A172 (cell line): ENCODE measurements around the gene DNMBP. TPM values are rescaled to one million over a fixed set of nuclear protein-coding genes. Genes with fewer than 3 reads are reported as not detected.
A peak's percentile ranks its signal among the peaks of the same experiment; 100 is the strongest.
"Not testable (repeated sequence)": the region's sequence is repeated elsewhere in the genome, so short reads cannot be mapped to it uniquely, and the experiment has no call there.

Experiments used
- DNase-seq: peaks from one replicate; pipeline ENCODE4 v3.0.0-alpha.2; 2015; ENCODE audit warnings: low spot score
- total RNA-seq: library from RNA; depleted of rRNA; stranded (reverse); fragments of >200 nt; shearing (Covaris generic); gene quantifications from 2 replicates; pipeline ENCODE4 v1.2.3, GENCODE V29; 2014

The DNMBP gene
- total RNA-seq, 1 experiment from 2014 or later = 17.4 TPM

- no peak for DNase-seq
Measured at GRCh38 chr10:100014071-100014762, 4.5 kb upstream of the DNMBP start.

- no peak for DNase-seq
Measured at GRCh38 chr10:100013621-100014020, 3.9 kb upstream of the DNMBP start.

- not testable (repeated sequence) for DNase-seq
Measured at GRCh38 chr10:100011906-100012305, 2.2 kb upstream of the DNMBP start.

- DNase-seq = peak; percentile 18
Measured at GRCh38 chr10:100009283-100009792, 409 bp downstream of the DNMBP start.

GRCh38 chr10:100008708-100009282 is 952 bp downstream of the DNMBP start:
- DNase-seq = no peak

GRCh38 chr10:100008142-100008522 is 1.6 kb downstream of the DNMBP start:
- DNase-seq = peak; percentile 33

- DNase-seq = no peak
Measured at GRCh38 chr10:100007231-100008141, 2.3 kb downstream of the DNMBP start.

- peak; percentile 99 for DNase-seq
Measured at GRCh38 chr10:100006243-100006886, 3.4 kb downstream of the DNMBP start.

GRCh38 chr10:100004805-100005510 is 4.8 kb downstream of the DNMBP start:
- peak; percentile 51 for DNase-seq

- DNase-seq = no peak
Measured at GRCh38 chr10:100000109-100000644, 9.6 kb downstream of the DNMBP start.

- no peak for DNase-seq
Measured at GRCh38 chr10:99999319-100000108, 10.2 kb downstream of the DNMBP start.

- no peak for DNase-seq
Measured at GRCh38 chr10:99998889-99999288, 10.9 kb downstream of the DNMBP start.

GRCh38 chr10:99996671-99997648 is 12.8 kb downstream of the DNMBP start:
- peak; percentile 54 for DNase-seq

GRCh38 chr10:99995713-99996112 is 14.0 kb downstream of the DNMBP start:
- no peak for DNase-seq

GRCh38 chr10:99995269-99995668 is 14.5 kb downstream of the DNMBP start:
- no peak for DNase-seq

GRCh38 chr10:99994801-99995200 is 14.9 kb downstream of the DNMBP start:
- no peak for DNase-seq

GRCh38 chr10:99993701-99994689 is 15.8 kb downstream of the DNMBP start:
- peak; percentile 96 for DNase-seq

GRCh38 chr10:99985637-99986036 is 24.1 kb downstream of the DNMBP start:
- DNase-seq = not testable (repeated sequence)
